Osteocyte (in vitro differentiated cells): ENCODE measurements around the gene IQUB. TPM values are rescaled to one million over a fixed set of nuclear protein-coding genes. Genes with fewer than 3 reads are reported as not detected.

Experiments used
- DNase-seq: peaks from one replicate; pipeline ENCODE4 v3.0.0; 2021; ENCODE audit warnings: mixed read lengths; ENCODE audit not compliant: unreplicated experiment; ENCODE audit errors: extremely low spot score
- H3K27ac Mint-ChIP-seq: one replicate; pipeline ENCODE4 v1.8.0; 2021; ENCODE audit warnings: mild to moderate bottlenecking, mixed read lengths; ENCODE audit not compliant: unreplicated experiment
- H3K27me3 Mint-ChIP-seq: one replicate; pipeline ENCODE4 v1.8.0; 2021; ENCODE audit warnings: mixed read lengths; ENCODE audit not compliant: unreplicated experiment
- H3K36me3 Mint-ChIP-seq: one replicate; pipeline ENCODE4 v1.8.0; 2021; ENCODE audit warnings: mixed read lengths; ENCODE audit not compliant: unreplicated experiment
- H3K4me1 Mint-ChIP-seq: one replicate; pipeline ENCODE4 v1.8.0; 2021; ENCODE audit warnings: mixed read lengths; ENCODE audit not compliant: unreplicated experiment
- H3K4me3 Mint-ChIP-seq: one replicate; pipeline ENCODE4 v1.8.0; 2021; ENCODE audit warnings: mild to moderate bottlenecking, moderate library complexity, mixed read lengths; ENCODE audit not compliant: unreplicated experiment
- H3K9me3 Mint-ChIP-seq: one replicate; pipeline ENCODE4 v1.8.0; 2021; ENCODE audit warnings: mixed read lengths; ENCODE audit not compliant: unreplicated experiment
- CTCF ChIP-seq: fragments of 200-600 bp; sonication (generic); IDR thresholded peaks from 2 replicates; pipeline ENCODE4 v1.5.0; 2021; ENCODE audit warnings: antibody characterized with exemption, mild to moderate bottlenecking, moderate library complexity
- total RNA-seq: library from RNA; stranded (reverse); gene quantifications from 2 replicates; pipeline ENCODE4 v1.2.1, GENCODE V29; 2021

IQUB gene
- total RNA-seq, 1 donor from 2014 or later, result 0.32 TPM

- Mint-ChIP-seq H3K36me3 (no peaks in the 10 kb centered on the region), H3K27ac (no peak overlapping the region), H3K9me3 (peaks cover 4% of the 10 kb centered on the region), H3K4me1 (no peaks in the 10 kb centered on the region), H3K4me3 (no peak overlapping the region), H3K27me3 (peaks cover 8% of the 10 kb centered on the region)
- no peak for TF ChIP-seq CTCF
- no peak for DNase-seq
Measured at GRCh38 chr7:123472327-123472726, 62.1 kb downstream of the IQUB start.

DNA sequence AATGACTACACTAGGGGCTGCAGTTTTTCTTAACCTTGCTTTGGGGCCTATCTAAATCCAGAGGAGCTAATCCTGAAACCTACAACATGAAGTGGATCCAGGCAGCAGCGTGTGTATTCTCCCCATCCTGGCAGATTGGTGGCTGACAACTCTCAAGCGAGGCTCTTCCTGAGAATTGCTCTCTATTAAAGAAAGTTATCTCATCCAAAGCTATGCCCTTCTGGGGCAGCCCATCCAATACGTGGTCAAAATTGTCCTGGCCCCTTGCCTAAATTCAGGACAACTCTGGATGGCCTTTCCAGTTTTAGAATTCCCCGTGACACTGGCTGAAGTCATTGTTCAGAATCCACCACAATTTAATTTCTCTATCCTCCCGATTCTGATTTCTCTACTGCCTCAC, 66.1 kb downstream of the IQUB start:
- no peak for TF ChIP-seq CTCF
- Mint-ChIP-seq H3K9me3 (no peaks in the 10 kb centered on the region), H3K4me1 (no peaks in the 10 kb centered on the region), H3K4me3 (no peak overlapping the region), H3K27ac (no peak overlapping the region), H3K27me3 (peaks cover 2% of the 10 kb centered on the region), H3K36me3 (no peaks in the 10 kb centered on the region)
- no peak for DNase-seq

DNA sequence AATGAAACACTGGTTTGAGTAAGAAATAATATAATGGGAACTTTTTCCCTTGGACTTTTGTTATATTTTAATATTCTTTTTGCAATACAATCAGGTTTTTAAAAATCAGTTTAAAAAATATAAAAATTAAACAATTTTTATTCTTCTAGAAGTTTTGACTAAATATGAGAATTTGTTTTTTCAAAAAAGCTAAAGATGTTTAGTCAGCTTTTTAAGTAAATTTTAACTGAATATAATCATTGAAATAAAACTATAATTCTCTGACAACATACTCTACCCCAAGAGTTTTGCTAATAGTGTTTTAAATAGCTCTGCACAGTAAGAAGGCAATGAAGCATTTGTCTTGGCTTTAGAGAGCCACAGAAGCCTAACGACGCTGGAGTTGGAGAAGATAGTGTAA, 70.5 kb downstream of the IQUB start:
- no peak for TF ChIP-seq CTCF
- no peak overlapping the region for H3K4me3 Mint-ChIP-seq
- H3K36me3 Mint-ChIP-seq, result no peaks in the 10 kb centered on the region
- no peak for DNase-seq
- no peak overlapping the region for H3K27ac Mint-ChIP-seq
- no peaks in the 10 kb centered on the region for H3K9me3 Mint-ChIP-seq
- H3K27me3 Mint-ChIP-seq, result no peaks in the 10 kb centered on the region
- H3K4me1 Mint-ChIP-seq, result no peaks in the 10 kb centered on the region

DNA sequence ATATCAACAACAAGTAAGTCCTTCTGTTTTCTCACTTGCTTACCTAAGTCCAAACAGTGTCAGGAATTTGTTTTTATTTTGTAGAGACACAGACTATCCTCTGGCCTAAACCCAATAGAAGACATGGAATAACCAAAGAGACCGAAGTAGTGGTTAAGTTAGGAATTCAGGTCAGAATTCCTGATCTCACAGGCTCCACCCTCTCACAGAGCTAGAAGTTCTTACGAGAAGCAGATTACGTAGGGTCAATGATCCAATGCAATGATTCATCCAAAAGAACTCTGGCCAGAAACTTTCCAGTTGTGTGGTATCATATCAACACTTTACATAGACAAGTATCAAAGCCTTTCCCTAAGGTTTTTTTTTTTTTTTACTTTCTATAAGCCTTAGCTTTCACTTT, 73.8 kb downstream of the IQUB start:
- no peak for TF ChIP-seq CTCF
- no peaks in the 10 kb centered on the region for H3K9me3 Mint-ChIP-seq
- no peak overlapping the region for H3K4me3 Mint-ChIP-seq
- DNase-seq, result no peak
- no peaks in the 10 kb centered on the region for H3K4me1 Mint-ChIP-seq
- no peak overlapping the region for H3K27ac Mint-ChIP-seq
- H3K36me3 Mint-ChIP-seq, result no peaks in the 10 kb centered on the region
- no peaks in the 10 kb centered on the region for H3K27me3 Mint-ChIP-seq

DNA sequence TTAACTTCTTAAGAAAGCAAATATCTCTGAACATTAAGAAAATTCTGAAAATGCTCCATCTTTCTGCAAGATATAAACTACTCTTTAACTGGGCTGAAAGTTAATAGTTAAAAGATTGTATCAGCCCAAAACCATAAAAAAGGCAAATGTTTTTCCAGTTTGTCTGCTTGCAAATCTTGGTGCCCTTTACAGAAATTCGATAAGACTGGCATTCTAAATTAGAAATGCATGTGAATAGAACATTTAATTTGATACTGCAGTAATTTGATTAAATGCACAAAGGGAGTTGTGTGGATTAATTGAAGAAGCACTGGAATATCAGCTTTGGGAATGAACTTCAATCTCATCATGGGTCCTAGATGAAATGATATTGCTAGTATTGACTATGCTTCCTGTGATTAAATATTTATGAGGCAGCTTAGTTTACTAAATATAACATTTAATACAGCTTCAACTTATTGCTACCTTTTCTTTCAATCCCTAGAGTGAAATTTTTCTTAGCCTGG, 78.4 kb downstream of the IQUB start:
- Mint-ChIP-seq H3K4me3 (no peak overlapping the region), H3K9me3 (peaks cover 10% of the 10 kb centered on the region), H3K4me1 (no peaks in the 10 kb centered on the region), H3K27ac (no peak overlapping the region), H3K27me3 (no peaks in the 10 kb centered on the region), H3K36me3 (no peaks in the 10 kb centered on the region)
- DNase-seq, result no peak
- TF ChIP-seq CTCF, result no peak
